Neural cell (in vitro differentiated cells): Measurements from ENCODE around the gene DAP. TPM values are rescaled to one million over a fixed set of nuclear protein-coding genes. Genes with fewer than 3 reads are reported as not detected.

Experiments used
- H2AFZ ChIP-seq: fragments of 200-600, 300-800 bp; sonication (generic), shearing (Covaris generic); 2 replicates; pipeline ENCODE4 v1.6.0; 2014; ENCODE audit warnings: low read depth, mild to moderate bottlenecking, antibody characterized with exemption, low read length, moderate library complexity
- H3F3A ChIP-seq: fragments of 200-600 bp; shearing (Covaris generic); 2 replicates; pipeline ENCODE4 v1.6.1; 2016; ENCODE audit warnings: mild to moderate bottlenecking, moderate library complexity, mixed read lengths, antibody characterized with exemption, low read length; ENCODE audit not compliant: insufficient read depth, poor library complexity, severe bottlenecking
- H3K27ac ChIP-seq: fragments of 200-600, 300-800 bp; sonication (generic), shearing (Covaris generic); 2 replicates; pipeline ENCODE4 v1.5.1; 2014; ENCODE audit warnings: mild to moderate bottlenecking, low read length, moderate library complexity
- H3K27me3 ChIP-seq: fragments of 300-800, 200-600 bp; sonication (generic), shearing (Covaris generic); 2 replicates; pipeline ENCODE4 v1.6.0; 2014; ENCODE audit warnings: mild to moderate bottlenecking, low read depth, low read length, moderate library complexity; ENCODE audit not compliant: insufficient read depth
- H3K36me3 ChIP-seq: fragments of 300-800, 200-600 bp; sonication (generic), shearing (Covaris generic); 2 replicates; pipeline ENCODE4 v1.5.1; 2014; ENCODE audit warnings: mild to moderate bottlenecking, antibody characterized with exemption, low read length, moderate library complexity; ENCODE audit not compliant: insufficient read depth
- H3K4me2 ChIP-seq: fragments of 300-800, 200-600 bp; sonication (generic), shearing (Covaris generic); 2 replicates; pipeline ENCODE4 v1.6.0; 2014; ENCODE audit warnings: mild to moderate bottlenecking, low read length
- H3K4me3 ChIP-seq: fragments of 300-800, 200-600 bp; sonication (generic), shearing (Covaris generic); 2 replicates; pipeline ENCODE4 v1.5.1; 2014; ENCODE audit warnings: mild to moderate bottlenecking, low read length, moderate library complexity
- H3K79me2 ChIP-seq: fragments of 200-600 bp; shearing (Covaris generic); replicated peaks from 2 replicates; pipeline ENCODE4 v1.6.0; 2014; ENCODE audit warnings: mild to moderate bottlenecking, low read length, moderate library complexity; ENCODE audit not compliant: insufficient read depth
- H3K9ac ChIP-seq: fragments of 300-800, 200-600 bp; sonication (generic), shearing (Covaris generic); 2 replicates; pipeline ENCODE4 v1.6.1; 2016; ENCODE audit warnings: mild to moderate bottlenecking, low read length, mixed read lengths
- H3K9me2 ChIP-seq: fragments of 200-600 bp; shearing (Covaris generic); 2 replicates; pipeline ENCODE4 v1.6.1; 2016; ENCODE audit warnings: mild to moderate bottlenecking, low read length, mixed read lengths; ENCODE audit not compliant: insufficient read depth
- H3K9me3 ChIP-seq: fragments of 200-600, 300-800 bp; sonication (generic), shearing (Covaris generic); 2 replicates; pipeline ENCODE4 v1.6.1; 2016; ENCODE audit warnings: mild to moderate bottlenecking, mixed run types, low read length, moderate library complexity, mixed read lengths
- H4K20me1 ChIP-seq: fragments of 200-600 bp; shearing (Covaris generic); 2 replicates; pipeline ENCODE4 v1.6.1; 2016; ENCODE audit warnings: mild to moderate bottlenecking, mixed run types; ENCODE audit not compliant: insufficient read depth
- EP300 ChIP-seq: fragments of 450-650 bp; conservative IDR thresholded peaks from 2 replicates; pipeline ENCODE4 v1.6.1; 2014; ENCODE audit warnings: antibody characterized with exemption, mild to moderate bottlenecking, moderate library complexity; ENCODE audit not compliant: poor library complexity, severe bottlenecking
- EZH2 ChIP-seq: fragments of 200-600, 300-800 bp; shearing (Covaris generic), sonication (generic); IDR thresholded peaks from 2 replicates; pipeline ENCODE4 v1.6.1; 2014; ENCODE audit warnings: antibody characterized with exemption, low read length, borderline replicate concordance, mild to moderate bottlenecking; ENCODE audit not compliant: insufficient read depth, poor library complexity, severe bottlenecking
- MXI1 ChIP-seq: fragments of 450-650 bp; conservative IDR thresholded peaks from 2 replicates; pipeline ENCODE4 v1.6.1; 2014; ENCODE audit warnings: antibody characterized with exemption, mild to moderate bottlenecking; ENCODE audit not compliant: poor library complexity, severe bottlenecking
- POLR2AphosphoS5 ChIP-seq: IDR thresholded peaks from 2 replicates; pipeline ENCODE4 v1.6.1; 2012
- RAD21 ChIP-seq: fragments of 450-650 bp; conservative IDR thresholded peaks from 2 replicates; pipeline ENCODE4 v1.6.1; 2014; ENCODE audit warnings: antibody characterized with exemption, mild to moderate bottlenecking, moderate library complexity
- SMC3 ChIP-seq: fragments of 450-650 bp; conservative IDR thresholded peaks from 2 replicates; pipeline ENCODE4 v1.6.1; 2014; ENCODE audit warnings: antibody characterized with exemption, mild to moderate bottlenecking, moderate library complexity; ENCODE audit not compliant: poor library complexity
- TAF1 ChIP-seq: IDR thresholded peaks from 2 replicates; pipeline ENCODE4 v1.6.1; 2012; ENCODE audit warnings: low read depth
- polyA plus RNA-seq: library from polyadenylated mRNA; depleted of rRNA; stranded (reverse); fragments of >200 nt; gene quantifications from 2 replicates; pipeline ENCODE4 v1.2.3, GENCODE V29; 2014
- TF ChIP-seq, protein P1 (sequence below): fragments of 450-650 bp; IDR thresholded peaks from 2 replicates; pipeline ENCODE4 v1.5.1; 2014; ENCODE audit warnings: antibody characterized with exemption, mild to moderate bottlenecking, moderate library complexity; ENCODE audit not compliant: poor library complexity, severe bottlenecking
- TF ChIP-seq, protein P2 (sequence below): IDR thresholded peaks from 2 replicates; pipeline ENCODE4 v1.6.1; 2012; ENCODE audit warnings: borderline replicate concordance

Gene DAP
- polyA plus RNA-seq, 1 donor from 2014 or later: 9.3 TPM

DNA sequence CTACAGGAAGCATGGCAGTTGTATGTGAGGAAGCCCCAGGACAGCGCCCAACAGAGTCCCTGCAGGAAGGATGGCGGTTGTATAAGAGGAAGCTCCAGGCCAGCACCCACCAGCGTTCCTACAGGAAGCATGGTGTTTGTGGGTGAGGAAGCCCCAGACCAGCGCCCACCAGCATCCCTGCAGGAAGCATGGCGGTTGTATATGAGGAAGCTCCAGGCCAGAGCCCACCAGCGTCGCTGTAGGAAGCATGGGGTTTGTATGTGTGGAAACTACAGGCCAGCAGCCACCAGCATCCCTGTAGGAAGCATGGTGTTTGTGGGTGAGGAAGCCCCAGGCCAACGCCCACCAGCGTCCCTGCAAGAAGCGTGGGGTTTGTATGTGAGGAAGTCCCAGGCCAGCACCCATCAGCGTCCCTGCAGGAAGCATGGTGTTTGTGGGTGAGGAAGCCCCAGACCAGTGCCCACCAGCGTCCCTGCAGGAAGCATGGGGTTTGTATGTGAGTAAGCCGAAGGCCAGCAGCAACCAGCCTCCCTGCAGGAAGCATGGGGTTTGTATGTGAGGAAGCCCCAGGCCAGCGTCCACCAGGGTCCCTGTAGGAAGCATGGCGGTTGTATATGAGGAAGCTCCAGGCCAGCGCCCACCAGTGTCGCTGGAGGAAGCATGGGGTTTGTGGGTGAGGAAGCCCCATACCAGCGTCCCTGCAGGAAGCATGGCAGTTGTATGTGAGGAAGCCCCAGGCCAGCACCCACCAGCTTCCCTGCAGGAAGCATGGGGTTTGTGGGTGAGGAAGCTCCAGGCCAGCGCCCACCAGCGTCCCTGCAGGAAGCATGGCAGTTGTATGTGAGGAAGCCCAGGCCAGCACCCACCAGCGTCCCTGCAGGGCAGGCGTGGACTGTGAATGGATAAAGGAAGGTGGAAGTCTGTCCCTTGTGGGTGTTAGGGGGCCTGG is 79.0 kb downstream of the DAP start:
- no peaks in the 10 kb centered on the region for H4K20me1 ChIP-seq
- TF ChIP-seq, protein P1, sequence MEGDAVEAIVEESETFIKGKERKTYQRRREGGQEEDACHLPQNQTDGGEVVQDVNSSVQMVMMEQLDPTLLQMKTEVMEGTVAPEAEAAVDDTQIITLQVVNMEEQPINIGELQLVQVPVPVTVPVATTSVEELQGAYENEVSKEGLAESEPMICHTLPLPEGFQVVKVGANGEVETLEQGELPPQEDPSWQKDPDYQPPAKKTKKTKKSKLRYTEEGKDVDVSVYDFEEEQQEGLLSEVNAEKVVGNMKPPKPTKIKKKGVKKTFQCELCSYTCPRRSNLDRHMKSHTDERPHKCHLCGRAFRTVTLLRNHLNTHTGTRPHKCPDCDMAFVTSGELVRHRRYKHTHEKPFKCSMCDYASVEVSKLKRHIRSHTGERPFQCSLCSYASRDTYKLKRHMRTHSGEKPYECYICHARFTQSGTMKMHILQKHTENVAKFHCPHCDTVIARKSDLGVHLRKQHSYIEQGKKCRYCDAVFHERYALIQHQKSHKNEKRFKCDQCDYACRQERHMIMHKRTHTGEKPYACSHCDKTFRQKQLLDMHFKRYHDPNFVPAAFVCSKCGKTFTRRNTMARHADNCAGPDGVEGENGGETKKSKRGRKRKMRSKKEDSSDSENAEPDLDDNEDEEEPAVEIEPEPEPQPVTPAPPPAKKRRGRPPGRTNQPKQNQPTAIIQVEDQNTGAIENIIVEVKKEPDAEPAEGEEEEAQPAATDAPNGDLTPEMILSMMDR: no peak
- TF ChIP-seq MXI1 (no peak), POLR2AphosphoS5 (no peak), EZH2 (no peak)
- TF ChIP-seq, protein P2, sequence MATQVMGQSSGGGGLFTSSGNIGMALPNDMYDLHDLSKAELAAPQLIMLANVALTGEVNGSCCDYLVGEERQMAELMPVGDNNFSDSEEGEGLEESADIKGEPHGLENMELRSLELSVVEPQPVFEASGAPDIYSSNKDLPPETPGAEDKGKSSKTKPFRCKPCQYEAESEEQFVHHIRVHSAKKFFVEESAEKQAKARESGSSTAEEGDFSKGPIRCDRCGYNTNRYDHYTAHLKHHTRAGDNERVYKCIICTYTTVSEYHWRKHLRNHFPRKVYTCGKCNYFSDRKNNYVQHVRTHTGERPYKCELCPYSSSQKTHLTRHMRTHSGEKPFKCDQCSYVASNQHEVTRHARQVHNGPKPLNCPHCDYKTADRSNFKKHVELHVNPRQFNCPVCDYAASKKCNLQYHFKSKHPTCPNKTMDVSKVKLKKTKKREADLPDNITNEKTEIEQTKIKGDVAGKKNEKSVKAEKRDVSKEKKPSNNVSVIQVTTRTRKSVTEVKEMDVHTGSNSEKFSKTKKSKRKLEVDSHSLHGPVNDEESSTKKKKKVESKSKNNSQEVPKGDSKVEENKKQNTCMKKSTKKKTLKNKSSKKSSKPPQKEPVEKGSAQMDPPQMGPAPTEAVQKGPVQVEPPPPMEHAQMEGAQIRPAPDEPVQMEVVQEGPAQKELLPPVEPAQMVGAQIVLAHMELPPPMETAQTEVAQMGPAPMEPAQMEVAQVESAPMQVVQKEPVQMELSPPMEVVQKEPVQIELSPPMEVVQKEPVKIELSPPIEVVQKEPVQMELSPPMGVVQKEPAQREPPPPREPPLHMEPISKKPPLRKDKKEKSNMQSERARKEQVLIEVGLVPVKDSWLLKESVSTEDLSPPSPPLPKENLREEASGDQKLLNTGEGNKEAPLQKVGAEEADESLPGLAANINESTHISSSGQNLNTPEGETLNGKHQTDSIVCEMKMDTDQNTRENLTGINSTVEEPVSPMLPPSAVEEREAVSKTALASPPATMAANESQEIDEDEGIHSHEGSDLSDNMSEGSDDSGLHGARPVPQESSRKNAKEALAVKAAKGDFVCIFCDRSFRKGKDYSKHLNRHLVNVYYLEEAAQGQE: no peak
- H3K27me3 ChIP-seq: no peaks in the 10 kb centered on the region
- no peak overlapping the region for H3K9ac ChIP-seq
- no peaks in the 10 kb centered on the region for H3K9me3 ChIP-seq
- no peak overlapping the region for H2AFZ ChIP-seq
- H3F3A ChIP-seq: no peaks in the 10 kb centered on the region
- H3K9me2 ChIP-seq: no peaks in the 10 kb centered on the region
- no peak overlapping the region for H3K4me2 ChIP-seq
- H3K36me3 ChIP-seq: no peaks in the 10 kb centered on the region
- H3K27ac ChIP-seq: no peak overlapping the region
- H3K79me2 ChIP-seq: no peaks in the 10 kb centered on the region
- H3K4me3 ChIP-seq: no peak overlapping the region

DNA sequence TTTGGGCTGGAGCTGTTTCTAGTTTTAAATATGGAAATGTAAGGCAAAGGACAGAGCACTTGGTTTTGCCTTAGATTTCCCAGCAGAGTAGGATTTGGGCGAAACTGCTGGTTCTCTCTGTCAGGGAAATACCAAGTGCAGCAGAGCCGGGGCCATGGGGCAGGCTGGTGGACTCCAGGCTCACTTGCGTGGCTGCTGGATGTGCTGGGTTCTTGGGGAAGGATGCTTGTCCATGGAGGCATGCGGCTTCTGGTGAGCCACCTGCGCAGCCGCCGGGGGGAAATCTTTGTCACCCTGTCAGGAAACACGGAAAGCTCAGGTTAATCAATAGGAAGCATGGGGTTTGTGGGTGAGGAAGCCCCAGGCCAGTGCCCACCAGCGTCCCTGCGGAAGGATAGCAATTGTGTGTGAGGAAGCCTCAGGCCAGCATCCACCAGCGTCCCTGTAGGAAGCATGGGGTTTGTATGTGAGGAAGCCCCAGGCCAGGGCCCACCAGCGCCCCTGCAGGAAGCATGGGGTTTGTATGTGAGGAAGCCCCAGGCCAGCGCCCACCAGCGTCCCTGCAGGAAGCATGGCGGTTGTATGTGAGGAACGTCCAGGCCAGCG is 80.1 kb downstream of the DAP start:
- Histone ChIP-seq H3K9ac (no peak overlapping the region), H3K79me2 (no peaks in the 10 kb centered on the region), H3K27ac (no peak overlapping the region), H3K9me3 (no peaks in the 10 kb centered on the region), H3K4me3 (no peak overlapping the region), H3F3A (no peaks in the 10 kb centered on the region), H3K9me2 (no peaks in the 10 kb centered on the region), H3K36me3 (no peaks in the 10 kb centered on the region), H3K27me3 (no peaks in the 10 kb centered on the region), H4K20me1 (no peaks in the 10 kb centered on the region), H3K4me2 (no peak overlapping the region), H2AFZ (no peak overlapping the region)
- TF ChIP-seq EP300 (no peak), EZH2 (no peak), RAD21 (no peak), MXI1 (no peak), POLR2AphosphoS5 (no peak), TAF1 (no peak), SMC3 (no peak)
- TF ChIP-seq, protein P2: no peak
- TF ChIP-seq, protein P1: no peak
